ENCODE data around the gene VPS33B.

The VPS33B gene

DNA sequence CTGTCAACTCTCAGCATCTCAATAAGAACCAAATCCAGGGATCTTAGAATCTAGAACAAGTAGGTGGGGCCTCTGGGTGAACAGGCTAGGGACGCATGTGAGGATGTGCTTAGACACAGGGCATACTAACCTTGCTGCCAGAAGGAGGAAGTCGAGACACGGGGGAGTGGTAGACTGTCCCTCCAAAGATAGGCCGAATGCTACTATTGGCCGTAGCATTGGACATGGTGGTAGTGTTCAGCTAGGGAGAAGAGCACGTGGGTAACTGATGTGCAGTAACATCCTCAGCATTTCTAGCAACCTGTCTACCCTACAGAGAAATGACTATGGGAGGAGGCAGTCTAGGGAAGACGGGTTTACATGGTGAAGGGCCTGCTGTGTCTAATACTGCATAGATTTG, 52.1 kb downstream of the VPS33B start:
- DNase-seq = no peak

DNA sequence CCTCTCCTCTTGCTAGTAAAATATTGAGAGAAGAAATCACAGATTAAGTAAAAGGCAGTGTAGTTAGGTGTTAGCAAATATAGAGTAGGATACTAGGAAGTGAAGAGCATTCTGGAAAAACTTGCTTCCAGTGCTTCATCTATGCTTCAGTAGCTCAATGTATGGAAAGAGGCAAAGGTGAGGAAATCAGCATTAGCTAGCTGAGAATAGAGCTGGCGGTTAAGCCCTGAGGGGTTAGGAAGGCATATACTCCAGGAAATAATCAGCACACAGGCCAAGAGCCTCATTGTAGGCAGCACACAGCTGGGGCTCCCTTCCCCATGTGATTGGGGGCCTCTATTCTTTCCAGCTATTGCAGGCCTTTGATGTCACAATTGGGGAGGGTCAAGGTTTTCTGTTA, 54.0 kb downstream of the VPS33B start:
- DNase-seq = no peak

DNA sequence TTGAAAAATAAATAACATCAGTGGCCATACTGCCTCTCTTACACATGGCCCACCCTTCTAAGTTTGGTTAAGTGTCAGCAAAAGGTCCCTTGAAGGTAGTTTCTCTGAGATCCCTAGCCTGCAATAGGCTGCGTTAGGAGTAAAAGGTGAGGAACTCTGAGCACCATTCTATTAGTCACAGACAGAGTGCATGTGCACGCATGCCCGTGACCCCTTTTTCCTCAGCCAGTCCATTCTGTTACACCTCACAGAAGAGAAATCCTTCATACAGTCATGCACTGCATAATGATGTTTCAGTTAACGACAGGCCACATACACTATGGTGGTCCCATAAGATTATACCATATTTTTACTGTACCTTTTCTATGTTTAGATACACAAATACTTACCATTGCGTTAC, 55.2 kb downstream of the VPS33B start:
- no peak for DNase-seq

DNA sequence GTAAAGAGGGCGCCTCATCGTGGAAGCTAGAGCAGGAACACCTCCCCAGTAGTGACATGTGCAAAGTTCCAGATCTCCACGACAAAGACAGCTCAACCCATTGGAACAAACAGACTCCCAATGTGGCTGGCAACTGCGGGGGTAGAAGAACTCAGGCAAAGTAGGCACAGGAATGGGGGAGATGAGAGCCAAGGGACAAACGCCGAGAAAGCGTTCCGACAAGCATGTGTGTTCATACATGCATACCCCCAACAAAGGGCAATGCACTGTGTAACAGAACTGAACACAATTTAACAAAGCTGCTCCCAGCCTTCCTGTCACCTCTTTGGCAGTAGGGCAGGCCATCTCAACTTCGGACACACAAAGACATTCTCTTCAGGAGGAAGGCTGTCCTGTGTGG, 56.1 kb downstream of the VPS33B start:
- DNase-seq = no peak

DNA sequence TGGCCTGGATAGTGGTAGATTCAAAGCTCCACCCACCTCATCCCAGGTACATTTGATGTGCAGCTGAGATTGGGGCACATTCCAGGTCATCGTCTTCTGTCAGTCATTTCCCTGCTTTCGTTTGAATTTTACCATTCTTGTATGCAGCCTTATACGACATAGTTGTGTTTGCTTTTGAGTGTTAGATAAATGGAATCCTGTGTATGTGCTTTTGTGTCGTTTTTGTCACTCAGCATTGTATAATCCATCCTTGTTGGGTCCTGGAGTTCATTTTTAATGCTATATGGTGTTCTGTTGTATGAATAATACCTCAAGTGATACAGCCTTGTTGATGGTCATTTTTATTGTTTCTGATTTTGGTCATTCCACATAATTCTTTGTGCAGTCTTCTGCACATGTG, 60.4 kb downstream of the VPS33B start:
- no peak for DNase-seq

DNA sequence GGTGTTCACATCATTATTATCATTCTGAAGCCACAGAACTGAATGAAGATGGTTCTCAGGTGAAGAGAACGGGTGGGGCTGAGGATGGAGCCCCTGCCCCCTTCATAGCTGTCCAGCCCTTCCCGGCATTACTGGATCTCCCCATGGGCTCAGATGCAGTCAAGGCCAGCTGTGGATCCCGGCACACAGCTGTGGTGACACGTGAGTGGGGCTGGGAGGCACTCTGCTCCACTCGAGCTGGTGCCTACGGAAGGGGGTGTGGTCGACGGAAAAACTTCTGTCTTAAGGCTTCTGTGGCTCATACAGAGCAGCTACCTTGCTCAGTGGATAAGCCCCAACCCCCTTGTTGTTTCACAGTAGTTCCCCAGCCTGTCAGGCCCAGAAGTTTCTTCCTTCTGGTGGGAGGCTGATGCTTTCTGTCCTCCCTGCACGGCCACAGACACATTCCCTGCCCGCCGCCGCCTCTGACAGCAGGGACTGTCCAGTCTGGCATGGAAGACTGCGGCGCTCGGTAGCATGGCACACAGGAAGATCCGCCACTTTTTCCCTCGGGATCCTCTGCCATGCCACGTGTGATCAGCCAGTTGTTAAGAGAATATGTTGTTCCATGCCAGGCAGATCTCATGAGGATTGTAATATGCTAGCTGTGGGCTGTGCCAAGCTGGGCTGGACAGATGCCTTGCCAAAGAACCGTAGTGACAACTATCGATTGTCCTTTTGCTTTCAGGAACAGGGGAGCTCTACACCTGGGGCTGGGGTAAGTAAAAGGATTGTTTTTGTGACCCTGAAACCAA, 61.9 kb downstream of the VPS33B start:
- no peak for DNase-seq

DNA sequence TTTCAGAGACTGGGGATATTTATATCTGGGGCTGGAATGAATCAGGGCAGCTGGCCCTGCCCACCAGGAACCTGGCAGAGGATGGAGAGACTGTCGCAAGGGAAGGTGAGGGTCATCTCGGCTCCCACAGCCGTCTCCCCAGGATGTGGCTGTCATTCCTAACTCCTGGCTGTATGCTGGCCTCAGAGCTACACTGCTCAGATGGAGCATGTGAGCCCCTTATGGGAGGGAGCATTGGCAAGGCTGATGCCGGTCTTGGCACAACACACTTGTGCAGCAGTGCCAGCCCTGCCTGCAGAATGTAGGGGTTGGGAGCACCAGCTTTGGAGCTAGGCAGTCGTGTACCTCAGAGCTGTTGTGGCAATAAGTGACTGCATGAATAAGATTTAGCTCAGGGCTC, 62.5 kb downstream of the VPS33B start:
- DNase-seq = no peak

DNA sequence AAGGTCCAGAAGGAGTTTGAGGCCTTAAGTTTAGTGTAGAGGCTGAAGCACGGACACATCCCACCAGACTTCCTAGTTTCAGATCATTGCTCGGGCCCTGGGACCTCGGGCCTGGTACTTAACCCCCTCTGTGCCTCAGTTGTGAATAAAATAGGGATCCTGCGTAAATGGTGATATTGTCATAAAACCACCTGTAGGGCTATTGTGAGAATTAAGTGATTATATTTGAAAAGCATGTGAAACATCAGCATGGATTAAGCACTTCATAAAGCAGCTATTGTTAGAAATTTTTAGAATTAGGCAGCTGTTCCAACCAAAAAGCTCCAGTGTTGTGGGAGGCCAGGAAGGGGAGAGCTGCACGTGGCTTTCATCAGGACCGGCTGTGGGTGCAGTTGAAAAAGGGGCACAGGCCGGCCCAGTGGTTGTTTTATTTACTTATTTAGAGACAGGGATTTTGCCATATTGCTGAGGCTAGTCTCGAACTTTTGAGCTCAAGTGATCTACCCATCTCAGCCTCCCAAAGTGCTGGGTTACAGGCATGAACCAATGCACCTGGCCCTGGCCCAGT, 63.3 kb downstream of the VPS33B start:
- no peak for DNase-seq

DNA sequence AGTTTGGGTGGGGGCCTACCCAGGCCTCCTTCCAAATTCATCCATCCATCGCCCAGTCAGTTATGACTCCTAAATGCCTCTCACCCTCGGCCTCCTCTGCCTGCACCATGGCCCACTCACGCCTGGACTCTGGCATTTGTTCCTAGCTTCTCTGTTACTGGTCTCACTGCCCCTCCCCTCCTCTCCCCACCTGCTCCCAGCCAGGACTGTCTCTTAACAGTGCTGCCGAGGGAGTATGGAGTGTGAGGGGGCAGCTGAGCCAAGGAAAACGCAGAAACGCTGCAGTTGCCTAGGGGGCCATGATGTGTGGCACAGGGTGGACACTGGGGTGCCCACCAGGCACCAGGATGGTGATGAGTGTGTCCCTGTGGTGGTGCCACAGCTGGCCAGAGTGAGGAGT, 64.6 kb downstream of the VPS33B start:
- DNase-seq = no peak

DNA sequence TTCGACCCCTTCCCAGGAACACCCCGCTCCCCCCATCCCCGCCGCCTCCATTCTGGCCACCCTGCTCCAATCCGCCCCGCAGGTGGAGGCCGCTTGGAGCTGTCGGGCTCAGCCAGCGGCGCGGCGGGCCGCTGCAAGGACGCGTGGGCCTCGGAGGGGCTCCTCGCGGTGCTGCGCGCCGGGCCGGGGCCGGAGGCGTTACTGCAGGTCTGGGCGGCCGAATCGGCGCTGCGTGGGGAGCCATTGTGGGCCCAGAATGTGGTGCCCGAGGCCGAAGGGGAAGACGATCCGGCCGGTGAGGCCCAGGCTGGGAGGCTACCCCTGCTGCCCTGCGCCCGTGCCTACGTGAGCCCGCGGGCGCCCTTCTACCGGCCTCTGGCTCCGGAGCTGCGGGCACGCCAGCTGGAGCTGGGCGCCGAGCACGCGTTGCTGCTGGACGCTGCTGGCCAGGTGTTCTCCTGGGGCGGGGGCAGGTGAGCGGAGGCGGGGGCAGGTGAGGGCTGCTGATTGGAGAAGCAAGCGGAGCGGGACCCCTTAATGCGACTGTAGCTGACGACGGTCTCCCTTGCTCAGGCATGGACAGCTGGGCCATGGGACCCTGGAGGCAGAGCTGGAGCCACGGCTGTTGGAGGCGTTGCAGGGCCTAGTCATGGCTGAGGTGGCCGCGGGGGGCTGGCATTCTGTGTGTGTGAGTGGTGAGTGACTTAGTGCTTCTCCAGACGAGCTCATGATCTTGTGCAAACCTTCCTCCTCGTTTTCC, 65.2 kb downstream of the VPS33B start:
- peak; percentile 47 for DNase-seq

DNA sequence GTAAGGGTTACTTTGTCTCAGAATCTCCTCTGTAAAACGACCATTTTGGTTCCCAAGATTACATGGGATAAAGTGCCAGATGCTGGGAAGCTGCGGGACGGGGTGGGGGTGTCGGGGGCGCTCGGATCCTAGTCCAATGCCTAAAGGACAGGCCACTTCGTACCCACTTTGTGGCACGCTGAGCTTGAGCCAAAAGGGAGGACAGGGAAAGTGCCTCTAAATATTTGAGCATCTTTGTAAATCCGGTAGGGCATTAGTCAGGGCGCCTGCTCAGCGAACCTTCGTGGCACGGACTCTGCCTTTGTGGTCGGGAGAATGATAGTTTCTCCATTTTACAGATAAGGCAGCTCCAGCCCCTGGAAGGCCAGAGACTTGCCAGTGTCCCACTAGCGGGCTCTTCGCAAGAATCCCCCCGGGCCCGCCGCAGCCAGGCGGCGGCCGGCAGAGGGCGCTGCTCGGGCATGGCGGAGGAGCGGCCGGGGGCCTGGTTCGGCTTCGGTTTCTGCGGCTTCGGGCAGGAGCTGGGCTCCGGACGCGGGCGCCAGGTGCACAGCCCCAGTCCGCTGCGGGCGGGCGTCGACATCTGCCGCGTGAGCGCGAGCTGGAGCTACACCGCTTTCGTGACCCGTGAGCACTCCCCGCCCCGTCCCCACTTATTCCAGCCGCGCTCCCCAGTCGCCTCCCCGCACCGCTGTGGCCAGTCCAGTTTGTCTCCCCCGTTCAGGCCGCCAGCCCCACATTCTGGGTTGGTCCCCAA, 65.9 kb downstream of the VPS33B start:
- peak; percentile 90 for DNase-seq

DNA sequence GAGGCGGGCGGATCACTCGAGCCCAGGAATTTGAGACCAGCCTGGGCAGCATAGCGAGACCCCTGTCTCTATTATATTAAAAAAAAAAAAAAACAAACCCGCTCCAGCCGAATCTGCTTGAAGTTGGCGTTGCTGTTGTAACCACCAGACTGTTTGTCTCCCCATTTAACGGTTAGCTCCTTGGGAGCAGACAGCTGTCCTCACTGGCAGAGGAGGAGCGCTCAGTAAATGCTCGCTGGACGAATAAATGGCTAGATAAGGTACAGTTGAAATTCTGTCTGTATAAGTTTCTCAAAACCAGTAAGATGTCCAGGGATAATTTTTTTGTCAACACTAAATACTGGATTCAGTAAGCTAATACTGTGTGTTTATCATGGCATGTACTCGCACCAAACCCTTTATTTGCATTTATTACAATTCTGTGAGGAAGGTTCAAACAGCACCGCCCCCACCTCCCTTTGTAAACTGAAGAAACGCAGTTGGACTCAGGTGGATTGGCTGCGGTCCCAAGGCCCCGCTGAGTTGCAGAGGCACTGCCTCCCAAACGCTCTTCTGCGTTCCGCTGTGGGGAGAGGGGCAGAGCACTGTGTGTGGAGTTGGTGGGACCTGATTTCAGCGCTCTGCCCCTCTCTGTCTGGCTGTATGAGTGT, 66.6 kb downstream of the VPS33B start:
- DNase-seq = peak; percentile 37

DNA sequence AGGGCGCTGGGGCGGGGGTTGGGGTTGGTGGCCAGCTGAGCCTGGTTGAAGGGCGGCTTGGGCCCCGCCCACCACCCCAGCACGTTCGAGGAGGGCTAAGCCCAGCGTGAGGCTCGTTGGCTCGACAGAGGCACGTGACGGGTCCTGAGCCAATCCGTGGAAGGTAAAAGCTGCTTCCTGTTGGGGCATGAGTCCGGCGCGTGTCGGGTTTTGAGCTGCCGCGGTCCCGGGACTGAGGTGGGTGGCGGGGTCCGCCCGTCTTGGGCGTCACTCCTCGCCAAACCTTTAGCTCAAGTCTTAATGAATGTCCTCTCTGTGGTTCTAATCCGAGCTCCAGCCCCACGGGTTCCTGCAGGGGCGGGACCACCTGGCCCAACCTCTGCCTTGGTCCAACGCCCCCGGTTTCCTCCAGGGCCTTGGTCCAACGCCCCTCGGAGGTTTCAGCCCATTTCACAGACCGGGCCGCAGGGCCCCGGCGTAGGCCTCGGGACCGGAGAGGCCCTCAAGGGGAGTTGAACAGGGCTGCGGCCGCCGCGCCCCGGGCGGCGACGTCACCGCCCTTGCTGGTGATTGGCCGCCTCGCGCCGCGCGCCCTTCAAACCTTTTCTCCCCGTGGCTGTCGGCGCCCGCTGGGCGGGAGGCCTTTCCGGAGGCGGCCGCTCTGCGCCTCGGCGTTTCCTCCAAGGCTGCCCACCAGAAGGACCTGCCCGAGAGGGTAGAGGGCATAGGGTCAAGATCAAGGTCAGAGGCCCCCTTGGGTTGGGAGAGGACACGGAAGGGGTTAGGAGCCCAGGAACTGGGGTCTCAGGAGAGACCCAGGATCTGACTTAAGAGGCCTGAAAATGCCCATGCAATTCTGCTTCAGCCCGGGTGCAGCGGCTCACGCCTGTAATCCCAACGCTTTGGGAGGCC, 67.4 kb downstream of the VPS33B start, which contains the start of gene RCCD1:
Gene RCCD1 (plus strand): TSS at position 173 of the 912 bp plus-strand sequence. CDS start 1,851 bp downstream, outside the sequence.
- peak; percentile 99 for DNase-seq

DNA sequence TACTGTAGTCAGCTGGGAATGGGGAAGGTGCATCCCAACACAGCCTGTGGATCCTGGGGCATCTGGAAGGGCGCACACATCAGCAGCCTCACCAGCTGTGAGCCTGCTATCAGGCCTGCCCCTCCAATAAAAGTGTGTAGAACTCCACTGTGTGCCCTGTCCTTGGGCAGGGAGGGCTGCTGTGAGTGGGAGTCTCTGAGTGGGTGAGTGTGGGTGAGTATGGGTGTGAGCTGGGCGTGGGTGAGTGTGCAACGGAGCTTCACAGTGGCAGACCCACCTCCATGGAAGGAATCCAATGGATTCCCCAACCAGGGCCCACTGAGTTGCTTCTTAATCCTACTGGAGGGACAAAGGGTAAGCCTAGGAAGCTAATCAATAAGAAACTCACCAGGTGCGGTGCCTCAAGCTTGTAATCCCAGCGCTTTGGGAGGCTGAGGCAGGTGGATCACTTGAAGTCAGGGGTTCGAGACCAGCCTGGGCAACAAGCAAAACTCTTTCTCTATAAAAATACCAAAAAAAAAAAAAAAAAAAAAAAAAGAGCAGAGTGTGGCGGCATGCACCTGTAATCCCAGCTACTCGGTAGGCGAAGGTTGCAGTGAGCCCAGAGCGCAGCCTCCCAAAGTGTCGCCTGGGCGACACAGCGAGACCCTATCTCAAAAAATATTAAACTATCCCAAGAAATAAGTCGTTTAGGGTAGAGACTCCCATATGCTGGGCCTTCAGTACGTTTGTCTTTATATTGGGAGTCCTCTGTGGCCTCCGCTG, 68.3 kb downstream of the VPS33B start:
- no peak for DNase-seq

DNA sequence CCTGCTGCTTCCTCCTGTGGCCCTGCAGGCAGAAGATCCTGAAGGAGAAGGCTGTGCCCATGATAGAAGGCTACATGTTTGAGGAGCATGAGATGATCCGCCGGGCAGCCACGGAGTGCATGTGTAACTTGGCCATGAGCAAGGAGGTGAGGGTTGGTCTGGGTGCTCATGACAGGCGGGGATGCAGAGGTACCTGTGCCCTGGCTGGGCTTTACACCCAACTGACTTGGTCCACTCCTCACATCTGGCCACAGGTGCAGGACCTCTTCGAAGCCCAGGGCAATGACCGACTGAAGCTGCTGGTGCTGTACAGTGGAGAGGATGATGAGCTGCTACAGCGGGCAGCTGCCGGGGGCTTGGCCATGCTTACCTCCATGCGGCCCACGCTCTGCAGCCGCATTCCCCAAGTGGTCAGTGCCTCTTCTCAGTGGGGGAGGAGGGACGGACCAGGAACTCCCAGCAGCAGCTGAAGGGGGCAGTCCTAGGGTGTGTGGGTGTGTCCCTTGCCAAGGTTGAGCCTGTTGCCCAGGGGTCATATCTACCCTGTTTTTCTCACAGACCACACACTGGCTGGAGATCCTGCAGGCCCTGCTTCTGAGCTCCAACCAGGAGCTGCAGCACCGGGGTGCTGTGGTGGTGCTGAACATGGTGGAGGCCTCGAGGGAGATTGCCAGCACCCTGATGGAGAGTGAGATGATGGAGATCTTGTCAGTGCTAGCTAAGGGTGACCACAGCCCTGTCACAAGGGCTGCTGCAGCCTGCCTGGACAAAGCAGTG, 69.3 kb downstream of the VPS33B start:
- DNase-seq = no peak

DNA sequence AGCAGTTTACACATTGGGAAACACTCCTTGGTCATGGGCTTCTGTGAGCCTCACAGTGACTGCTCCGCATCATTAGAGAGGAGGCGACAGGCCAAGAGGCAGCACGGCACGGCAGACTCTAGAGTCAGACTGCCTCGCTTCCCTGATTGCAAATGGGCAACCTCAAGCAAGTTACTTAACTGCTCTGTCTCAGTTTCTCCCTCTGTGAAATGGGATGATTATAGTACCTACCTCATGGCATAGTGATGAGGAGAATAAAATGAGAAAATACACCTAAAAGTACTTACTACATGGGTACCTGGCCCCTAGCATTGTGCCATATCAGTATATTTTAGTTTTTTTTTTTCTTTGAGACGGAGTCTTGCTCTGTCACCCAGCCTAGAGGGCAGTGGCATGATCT, 71.7 kb downstream of the VPS33B start:
- no peak for DNase-seq

DNA sequence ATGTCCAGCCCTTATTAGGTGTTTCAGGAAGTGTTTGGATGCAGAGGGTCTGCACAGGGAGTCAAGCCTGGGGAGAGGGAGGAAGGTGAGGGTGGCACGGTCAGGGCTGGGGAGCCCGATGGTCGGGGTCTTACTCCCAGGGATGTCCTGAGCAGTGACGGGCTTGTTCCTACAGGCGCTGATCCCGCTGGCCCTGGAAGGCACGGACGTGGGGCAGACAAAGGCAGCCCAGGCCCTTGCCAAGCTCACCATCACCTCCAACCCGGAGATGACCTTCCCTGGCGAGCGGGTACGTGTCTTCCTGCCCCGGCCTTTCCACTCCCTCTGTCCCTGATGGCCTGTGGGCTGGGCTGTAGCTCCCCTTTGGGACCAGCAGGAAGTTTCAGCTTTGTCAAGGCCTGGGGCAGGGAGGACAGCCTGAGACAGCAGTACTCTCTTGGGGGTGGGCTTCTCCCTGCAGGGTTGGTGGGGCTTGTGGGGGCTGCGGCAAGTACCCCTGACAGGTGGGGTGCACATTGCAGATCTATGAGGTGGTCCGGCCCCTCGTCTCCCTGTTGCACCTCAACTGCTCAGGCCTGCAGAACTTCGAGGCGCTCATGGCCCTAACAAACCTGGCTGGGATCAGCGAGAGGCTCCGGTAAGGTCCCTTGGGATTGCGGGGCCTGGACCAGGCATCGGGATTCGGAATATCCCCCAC, 72.3 kb downstream of the VPS33B start:
- DNase-seq = no peak
